Testis (tissue), 2 donors: ENCODE data around the gene TPO.

Experiments
- CTCF ChIP-seq, 3 experiments: fragments of 450-650 bp in 2 of 3; fragments of 200-600 bp in 1 of 3; sonication (generic) in 1 of 3; IDR thresholded peaks; one replicate each; pipeline ENCODE4 v1.5.1; 2016 to 2019; ENCODE audit warnings: antibody characterized with exemption in 3 of 3, mild to moderate bottlenecking in 2 of 3, moderate library complexity in 1 of 3
- POLR2A ChIP-seq: fragments of 450-650 bp; IDR thresholded peaks from one replicate; pipeline ENCODE4 v1.6.1; 2017; ENCODE audit warnings: antibody characterized with exemption, mild to moderate bottlenecking, moderate library complexity

GRCh38 chr2:1569879-1570450, 156.7 kb downstream of the TPO start:
- TF ChIP-seq CTCF (IDR thresholded peaks at IDR 0.05) (no peak), POLR2A (no peak)
